Measurements from ENCODE around the gene PRKAG2. TPM values are rescaled to one million over a fixed set of nuclear protein-coding genes. Genes with fewer than 3 reads are reported as not detected.

PRKAG2 gene
- total RNA-seq, 1 donor from 2014 or later: 15.7 TPM

DNA sequence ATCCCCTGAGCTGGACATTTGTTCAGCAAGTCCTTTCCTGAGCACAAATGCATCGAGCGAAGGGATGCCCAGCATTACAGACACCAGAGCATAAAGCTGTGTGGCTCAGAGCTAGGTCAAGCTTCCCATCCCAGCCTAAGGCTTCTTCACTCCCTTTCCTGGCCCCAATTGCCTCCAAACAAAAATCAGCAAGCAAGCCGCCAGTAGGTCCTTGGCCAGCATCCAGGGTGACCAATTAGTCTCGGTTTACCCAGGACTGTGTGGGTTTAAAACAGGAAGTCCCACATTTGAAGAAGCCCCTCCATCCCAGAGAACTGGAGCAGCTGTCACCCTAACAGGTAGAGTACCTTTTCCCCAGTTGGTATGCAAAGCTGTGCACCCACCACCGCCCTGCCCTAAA, 51.2 kb downstream of the PRKAG2 start:
- Mint-ChIP-seq H3K9me3 (no peaks in the 10 kb centered on the region), H3K36me3 (no peaks in the 10 kb centered on the region), H3K4me1 (peaks cover 9% of the 10 kb centered on the region), H3K4me3 (no peak overlapping the region), H3K27me3 (ENCODE audit: low read depth) (peaks cover 15% of the 10 kb centered on the region), H3K27ac (no peak overlapping the region)
- TF ChIP-seq, protein P1, sequence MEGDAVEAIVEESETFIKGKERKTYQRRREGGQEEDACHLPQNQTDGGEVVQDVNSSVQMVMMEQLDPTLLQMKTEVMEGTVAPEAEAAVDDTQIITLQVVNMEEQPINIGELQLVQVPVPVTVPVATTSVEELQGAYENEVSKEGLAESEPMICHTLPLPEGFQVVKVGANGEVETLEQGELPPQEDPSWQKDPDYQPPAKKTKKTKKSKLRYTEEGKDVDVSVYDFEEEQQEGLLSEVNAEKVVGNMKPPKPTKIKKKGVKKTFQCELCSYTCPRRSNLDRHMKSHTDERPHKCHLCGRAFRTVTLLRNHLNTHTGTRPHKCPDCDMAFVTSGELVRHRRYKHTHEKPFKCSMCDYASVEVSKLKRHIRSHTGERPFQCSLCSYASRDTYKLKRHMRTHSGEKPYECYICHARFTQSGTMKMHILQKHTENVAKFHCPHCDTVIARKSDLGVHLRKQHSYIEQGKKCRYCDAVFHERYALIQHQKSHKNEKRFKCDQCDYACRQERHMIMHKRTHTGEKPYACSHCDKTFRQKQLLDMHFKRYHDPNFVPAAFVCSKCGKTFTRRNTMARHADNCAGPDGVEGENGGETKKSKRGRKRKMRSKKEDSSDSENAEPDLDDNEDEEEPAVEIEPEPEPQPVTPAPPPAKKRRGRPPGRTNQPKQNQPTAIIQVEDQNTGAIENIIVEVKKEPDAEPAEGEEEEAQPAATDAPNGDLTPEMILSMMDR (IDR thresholded peaks at IDR 0.05; ENCODE audit: unreplicated experiment): no peak
- no peak for DNase-seq (ENCODE audit: low spot score in 2 of 2, unreplicated experiment in 2 of 2)

DNA sequence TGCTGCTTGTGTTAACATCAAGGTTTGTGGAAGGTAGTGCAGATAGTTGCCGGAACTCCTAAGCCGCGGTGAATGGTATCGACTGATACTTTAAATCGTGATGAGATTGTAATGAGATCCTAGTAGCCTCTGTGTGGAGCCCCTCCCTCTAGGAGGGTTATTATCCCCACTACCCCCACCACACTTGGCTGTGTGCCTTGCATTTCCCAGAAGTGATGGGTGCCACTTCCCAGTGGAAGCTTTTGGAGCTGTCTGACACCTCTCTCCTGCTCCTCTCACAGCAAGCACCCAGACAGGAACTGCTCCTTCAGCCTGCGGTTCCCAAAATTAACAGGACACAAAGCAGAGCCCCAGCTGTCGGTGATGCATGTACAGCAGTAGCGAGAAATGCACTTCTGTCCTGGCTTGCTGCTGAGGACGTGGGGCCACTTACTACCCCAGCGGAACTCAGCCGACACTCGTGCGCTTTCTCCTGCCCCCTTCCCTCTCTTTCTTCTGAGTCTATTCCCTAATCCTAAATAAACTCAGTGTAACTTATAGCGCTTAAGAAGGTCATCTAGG, 52.5 kb downstream of the PRKAG2 start:
- DNase-seq (ENCODE audit: low spot score in 2 of 2, unreplicated experiment in 2 of 2): no peak

DNA sequence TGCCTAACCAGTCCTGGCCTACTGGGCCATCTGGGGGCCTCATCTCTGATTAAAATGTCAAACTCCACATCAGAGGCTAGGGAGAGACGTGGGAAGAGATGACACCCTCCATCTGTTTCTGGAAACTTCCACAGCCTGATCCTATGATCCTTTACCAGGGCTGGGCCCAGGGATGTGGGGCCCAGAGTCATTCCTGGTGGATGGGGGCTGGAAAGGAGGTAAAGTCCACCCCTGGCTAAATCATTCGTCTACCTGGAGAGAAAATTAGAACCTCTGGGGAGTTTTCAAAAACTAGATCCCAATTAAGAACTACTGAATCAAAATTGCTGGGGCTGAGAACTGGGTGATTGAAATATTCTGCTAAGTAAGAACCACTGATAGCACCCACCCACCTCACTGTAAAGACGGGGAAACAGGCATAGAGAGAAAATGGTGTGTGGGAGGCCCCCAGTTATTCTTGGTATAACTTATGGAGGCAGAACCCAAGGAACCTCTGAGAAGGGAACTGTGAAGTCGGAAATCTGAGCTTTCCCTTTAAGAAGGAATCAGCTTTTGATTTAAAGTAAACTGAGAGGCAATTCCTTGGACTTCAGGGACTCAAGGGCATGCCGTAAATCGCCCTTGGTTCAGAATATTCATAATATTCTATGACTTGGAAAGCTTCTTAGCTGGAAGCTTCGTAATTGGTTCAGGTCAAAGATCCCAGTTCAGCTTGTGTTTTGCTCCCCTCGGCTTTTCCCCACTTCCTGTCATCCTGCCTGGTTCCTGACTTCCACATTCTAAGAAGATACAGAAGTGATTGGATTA, 53.1 kb downstream of the PRKAG2 start:
- no peaks in the 10 kb centered on the region for H3K9me3 Mint-ChIP-seq

More for the DNA sequence above, 52.5 kb downstream of the PRKAG2 start:
- TF ChIP-seq, protein P1 (IDR thresholded peaks at IDR 0.05; ENCODE audit: unreplicated experiment): no peak
- Mint-ChIP-seq H3K27me3 (ENCODE audit: low read depth) (peaks cover 15% of the 10 kb centered on the region), H3K4me3 (no peak overlapping the region), H3K4me1 (peaks cover 9% of the 10 kb centered on the region), H3K27ac (no peak overlapping the region), H3K9me3 (no peaks in the 10 kb centered on the region), H3K36me3 (no peaks in the 10 kb centered on the region)

DNA sequence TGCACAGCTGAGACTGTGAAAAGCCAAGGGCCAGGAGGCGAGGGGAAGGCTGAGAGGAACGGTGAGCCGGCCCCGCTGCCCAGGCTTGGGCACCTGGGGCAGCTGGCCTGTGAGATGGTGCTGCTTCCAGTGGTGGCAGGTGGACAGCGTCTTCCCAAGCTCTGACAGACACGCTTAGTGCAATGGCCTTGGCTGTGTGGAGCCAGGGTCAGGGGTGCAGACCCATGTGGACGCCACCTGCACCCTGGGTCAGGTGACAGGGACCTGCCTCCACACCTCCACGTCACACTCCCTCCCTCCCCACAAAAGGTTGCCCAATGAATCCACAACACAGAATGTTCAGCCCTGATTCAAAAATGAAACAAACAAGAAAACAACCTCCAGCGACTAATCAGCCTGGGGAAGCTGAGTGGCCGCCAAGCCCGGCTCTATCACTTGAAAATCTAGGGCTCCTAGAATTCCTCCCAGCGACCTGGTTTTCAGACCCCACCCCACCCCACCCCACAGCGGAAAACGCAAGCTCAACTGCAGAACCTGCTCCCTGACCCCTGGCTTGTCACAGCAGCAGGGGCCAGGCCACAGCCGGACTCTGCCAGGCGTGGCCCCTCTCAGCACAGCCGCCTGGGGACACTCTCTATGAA, 54.3 kb downstream of the PRKAG2 start:
- TF ChIP-seq, protein P1 (IDR thresholded peaks at IDR 0.05; ENCODE audit: unreplicated experiment): no peak
- H3K36me3 Mint-ChIP-seq: no peaks in the 10 kb centered on the region
- peaks cover 8% of the 10 kb centered on the region for H3K27me3 Mint-ChIP-seq (ENCODE audit: low read depth)
- H3K4me3 Mint-ChIP-seq: no peak overlapping the region
- H3K9me3 Mint-ChIP-seq: no peaks in the 10 kb centered on the region
- H3K27ac Mint-ChIP-seq: no peak overlapping the region
- H3K4me1 Mint-ChIP-seq: peaks cover 9% of the 10 kb centered on the region
- no peak for DNase-seq (ENCODE audit: low spot score in 2 of 2, unreplicated experiment in 2 of 2)

More for the DNA sequence above, 53.1 kb downstream of the PRKAG2 start:
- Mint-ChIP-seq H3K27ac (no peak overlapping the region), H3K4me3 (no peak overlapping the region), H3K27me3 (ENCODE audit: low read depth) (peaks cover 12% of the 10 kb centered on the region), H3K4me1 (peaks cover 9% of the 10 kb centered on the region), H3K36me3 (no peaks in the 10 kb centered on the region)
- TF ChIP-seq, protein P1 (IDR thresholded peaks at IDR 0.05; ENCODE audit: unreplicated experiment): no peak
- DNase-seq (ENCODE audit: low spot score in 2 of 2, unreplicated experiment in 2 of 2): no peak

DNA sequence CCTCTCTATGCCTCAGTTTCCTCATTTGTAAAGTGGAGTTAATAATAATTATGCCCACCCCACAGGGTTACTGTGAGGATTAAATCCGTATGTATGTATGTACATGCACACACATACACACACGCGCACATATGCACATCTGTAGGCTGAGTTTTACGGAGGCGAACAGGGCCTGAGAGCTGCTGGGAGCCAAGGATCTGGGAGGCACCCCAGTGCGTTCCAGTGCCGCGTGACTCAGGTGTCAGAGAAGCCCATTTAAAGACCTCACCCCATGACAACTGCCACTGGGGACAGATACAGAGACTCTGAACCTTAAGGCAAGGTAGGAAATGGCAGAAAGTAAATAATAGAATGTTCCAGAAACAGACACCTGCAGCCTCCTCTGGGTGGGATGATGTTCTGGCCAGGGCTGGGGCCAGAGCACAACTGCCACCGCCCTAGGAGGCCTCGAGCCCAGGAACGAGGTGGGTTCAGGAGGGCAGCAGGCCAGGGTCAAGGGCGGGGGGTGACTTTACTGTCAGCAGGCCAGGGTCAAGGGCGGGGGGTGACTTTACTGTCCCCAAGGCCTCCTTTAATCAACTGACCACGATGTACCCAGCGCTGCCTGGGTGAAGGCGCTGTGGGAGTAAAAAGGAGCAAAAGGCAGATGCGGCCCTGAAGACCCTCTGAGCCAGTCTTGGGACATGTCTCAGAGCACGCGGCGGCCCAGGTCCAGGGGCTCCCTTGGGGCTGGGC, 54.9 kb downstream of the PRKAG2 start:
- Mint-ChIP-seq H3K4me1 (peaks cover 9% of the 10 kb centered on the region), H3K36me3 (no peaks in the 10 kb centered on the region), H3K4me3 (no peak overlapping the region), H3K9me3 (no peaks in the 10 kb centered on the region), H3K27me3 (ENCODE audit: low read depth) (peaks cover 11% of the 10 kb centered on the region), H3K27ac (no peak overlapping the region)
- DNase-seq (ENCODE audit: low spot score in 2 of 2, unreplicated experiment in 2 of 2): no peak
- TF ChIP-seq, protein P1 (IDR thresholded peaks at IDR 0.05; ENCODE audit: unreplicated experiment): no peak
